NCI-H1694 (cell line): ENCODE results near the gene PPM1H.

ENCODE experiments used
- DNase-seq: peaks from one replicate; lab custom pipeline; 2025; lab: John Stamatoyannopoulos, UW

Gene PPM1H

DNA sequence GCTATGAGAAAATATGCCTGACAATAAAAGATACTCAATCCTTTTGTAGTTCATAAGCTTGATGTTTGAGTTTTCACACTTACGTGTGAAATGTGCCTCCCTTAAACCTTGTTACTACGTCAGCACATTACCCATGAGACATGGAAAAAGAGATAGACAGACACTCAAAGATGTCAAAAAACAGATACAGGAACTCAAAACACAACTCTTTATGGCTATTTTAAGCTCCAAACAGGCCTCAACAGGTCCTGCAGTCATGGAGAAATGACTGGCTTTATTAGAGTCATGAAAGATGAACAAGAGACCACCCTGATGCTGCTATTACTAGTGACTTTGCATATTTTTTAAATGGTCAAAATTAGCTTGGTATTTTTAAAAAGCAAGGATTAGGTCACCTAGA lies 283.8 kb downstream of the PPM1H start:
- no peak for DNase-seq

DNA sequence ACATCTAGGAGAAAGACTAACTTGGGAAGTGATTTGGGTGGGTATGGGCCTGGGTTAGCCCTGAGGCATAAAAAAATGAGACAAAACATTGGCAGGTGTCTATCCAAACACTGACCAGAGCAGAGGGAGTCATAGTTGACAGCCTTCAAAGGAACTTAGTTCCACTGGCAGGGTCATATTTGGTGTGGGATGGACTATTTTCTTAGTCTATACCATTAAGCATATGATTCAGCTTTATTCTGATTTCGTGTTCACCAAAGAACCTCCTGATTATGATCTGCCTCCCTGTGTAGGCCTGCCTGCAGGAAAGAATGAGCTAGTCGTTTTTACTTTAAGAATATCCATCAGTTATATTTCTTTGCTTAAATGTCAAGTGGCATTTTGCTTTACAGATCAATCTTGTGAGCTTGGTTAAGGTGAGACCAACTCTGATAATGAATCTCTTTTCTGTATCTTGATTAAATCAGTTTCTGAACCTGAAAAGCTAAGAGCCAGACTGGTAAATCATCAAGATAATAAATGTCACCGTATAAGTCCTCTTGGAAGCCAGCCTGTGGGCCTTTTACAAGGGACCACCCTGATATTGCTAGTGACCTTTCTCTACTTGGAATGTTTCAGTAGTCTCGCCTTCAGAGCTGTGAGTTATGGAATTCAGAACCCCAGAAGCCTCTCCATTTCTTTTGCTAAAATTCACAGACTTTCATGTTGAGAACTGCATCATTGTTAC lies 285.4 kb downstream of the PPM1H start:
- DNase-seq = no peak

DNA sequence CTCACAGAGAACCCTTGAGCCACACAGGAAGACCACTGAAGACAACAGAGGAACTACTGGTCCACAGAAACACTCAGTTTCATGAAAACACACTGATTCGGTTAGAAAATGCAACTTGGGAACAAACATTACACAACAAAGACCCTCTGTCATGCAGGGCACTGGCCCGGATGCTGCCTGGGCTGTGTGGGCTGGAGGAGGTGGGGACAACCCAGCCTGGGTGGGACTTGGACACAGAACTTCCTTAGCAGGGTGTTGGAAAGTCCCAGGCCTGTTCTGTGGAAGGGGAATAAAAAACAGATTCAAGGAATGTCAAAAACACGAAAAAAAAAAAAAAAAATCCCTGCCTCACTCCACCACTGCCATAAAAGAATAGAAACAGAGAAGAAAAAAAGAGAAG lies 287.4 kb downstream of the PPM1H start:
- no peak for DNase-seq

DNA sequence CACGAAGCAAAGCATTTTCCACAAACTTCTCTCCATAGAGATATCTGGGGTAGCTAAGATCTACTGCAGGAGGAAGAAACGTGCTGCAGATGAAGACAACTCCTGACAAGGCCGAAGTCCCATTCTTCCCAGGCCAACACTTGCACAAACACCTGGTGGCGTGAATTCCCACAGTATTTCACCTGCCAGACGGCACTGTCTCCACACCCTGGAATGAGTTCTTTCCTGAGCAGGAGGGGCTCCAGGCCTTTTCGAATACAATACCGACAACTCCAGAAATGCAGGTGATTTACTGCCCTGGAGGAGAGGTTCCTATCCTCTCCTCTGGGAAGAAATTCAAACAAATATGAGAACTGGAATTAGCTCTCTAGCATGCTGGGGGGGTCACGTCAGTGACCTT lies 288.4 kb downstream of the PPM1H start:
- no peak for DNase-seq

DNA sequence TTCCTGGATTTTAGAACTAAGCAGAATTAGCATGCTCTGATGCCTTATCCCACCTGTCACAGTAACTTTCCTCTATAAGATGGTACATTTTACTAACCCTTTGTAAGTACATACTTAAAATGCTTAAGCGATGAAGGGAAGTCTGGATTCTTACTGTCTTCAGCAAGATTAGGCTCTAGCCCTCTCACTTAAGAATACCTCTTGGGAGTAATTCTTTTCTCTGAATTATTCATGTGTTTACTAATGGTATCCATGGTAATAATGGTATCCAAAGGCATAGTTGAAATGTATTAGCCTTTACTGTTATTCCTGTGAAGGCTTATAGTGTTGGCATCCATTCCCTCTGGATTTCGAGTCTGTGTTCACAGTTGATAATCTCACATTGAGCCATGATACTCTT lies 291.5 kb downstream of the PPM1H start:
- DNase-seq = no peak

DNA sequence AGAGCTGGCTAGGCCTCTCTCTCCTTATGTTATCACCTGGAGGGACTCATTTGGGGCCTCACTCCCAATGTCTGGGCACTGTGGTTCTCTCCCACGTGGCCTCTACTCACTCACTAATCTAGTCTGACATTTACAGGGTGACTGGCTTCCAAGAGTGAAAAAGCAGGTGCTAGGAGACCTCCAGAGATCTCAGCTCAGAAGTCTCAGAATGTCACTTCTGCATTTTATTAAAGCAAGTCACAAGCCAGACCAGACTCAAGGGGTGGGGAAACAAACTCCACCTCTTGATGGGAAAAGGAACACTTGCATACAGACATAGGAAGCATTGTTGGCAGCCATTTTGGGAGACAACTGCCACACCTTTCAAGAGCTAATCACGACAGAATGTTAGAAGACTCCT lies 292.5 kb downstream of the PPM1H start:
- DNase-seq = no peak

DNA sequence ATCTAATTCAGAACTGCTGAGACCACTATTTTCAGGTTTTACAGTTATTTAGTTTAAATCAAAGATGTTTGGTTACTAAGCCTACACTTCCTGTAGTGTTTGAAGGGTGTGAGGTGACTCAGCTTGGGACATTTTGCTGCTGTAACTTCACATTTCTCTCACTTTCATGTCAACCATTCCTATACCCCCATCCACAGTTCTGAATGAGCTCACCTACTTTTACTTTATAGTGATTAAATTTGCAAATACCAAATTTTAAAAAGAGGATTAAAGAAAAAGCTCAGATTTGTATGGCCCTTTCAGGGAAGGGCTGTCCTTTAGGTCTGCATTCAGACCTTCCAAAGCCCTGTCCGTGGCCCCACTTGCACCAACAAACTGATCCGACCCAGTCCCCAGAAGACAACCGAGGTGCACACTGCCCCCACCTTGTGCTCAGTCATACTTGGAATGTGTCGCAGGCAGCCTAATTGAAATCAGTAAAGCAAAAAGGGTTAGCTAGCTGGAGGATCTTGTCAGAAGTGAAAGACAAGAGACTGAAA lies 294.0 kb downstream of the PPM1H start:
- DNase-seq = no peak

DNA sequence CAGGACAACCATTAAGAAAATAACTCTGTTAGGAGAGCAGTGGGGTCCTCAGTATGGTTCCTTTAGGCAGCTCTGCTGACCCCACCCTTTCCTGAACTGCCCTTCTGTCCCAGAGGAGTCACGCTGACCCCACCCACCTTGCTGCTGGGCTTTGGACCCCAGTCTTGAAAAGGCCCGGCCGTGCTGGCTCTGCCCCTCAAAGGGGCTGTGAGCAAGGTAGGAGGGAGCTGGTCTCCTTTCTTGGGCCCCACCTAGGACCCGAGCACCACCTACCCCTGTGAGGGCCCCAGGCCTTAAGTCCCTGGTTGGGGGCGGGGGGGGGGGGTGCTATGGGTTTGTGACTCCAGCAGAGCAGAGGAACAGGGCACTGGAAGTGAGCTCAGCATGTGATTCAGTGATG lies 297.3 kb downstream of the PPM1H start:
- DNase-seq = no peak

DNA sequence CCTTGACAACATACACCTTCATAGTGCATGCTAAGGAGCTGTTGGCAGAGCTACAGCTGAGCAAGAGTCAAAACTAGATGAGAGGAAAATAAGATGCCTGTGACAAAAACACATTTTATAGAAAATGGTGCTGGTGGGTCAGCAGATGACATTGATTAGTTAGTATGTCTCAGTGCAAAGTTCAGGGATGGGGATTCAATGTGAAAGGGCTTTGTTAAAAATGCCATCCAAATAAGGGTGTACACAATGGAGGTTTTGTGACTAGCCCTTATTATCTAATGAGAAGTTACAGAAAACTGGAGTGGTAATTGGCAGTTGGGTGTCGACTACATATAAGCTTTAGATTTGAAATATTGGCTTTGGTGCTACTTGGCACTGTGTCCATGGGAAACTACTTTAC lies 299.3 kb downstream of the PPM1H start:
- DNase-seq = no peak

DNA sequence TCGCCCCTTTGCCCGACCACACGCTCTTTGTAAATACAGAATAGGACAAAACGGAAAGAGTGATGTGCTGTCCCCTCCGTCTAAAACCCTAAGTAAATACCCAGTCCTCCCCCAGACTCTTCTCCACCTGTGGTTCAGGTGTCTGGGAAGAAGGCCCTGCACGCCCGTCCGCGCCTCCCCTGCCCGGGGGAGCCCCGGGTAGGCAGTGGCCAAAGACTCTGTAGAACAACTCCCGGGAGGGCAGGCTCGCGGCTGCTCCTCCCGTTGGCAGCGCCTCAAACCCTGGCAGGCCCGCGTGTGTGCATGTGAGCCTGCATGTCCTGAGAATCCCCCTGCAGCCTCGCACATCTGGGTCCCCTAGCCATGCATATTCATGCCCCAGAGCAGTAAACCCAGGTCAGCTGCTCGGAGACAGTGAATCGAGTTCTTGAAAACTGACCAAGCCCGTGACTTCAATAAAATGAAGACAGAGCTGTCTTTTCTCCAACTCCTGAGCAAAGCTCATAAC lies 302.5 kb downstream of the PPM1H start:
- DNase-seq = no peak

DNA sequence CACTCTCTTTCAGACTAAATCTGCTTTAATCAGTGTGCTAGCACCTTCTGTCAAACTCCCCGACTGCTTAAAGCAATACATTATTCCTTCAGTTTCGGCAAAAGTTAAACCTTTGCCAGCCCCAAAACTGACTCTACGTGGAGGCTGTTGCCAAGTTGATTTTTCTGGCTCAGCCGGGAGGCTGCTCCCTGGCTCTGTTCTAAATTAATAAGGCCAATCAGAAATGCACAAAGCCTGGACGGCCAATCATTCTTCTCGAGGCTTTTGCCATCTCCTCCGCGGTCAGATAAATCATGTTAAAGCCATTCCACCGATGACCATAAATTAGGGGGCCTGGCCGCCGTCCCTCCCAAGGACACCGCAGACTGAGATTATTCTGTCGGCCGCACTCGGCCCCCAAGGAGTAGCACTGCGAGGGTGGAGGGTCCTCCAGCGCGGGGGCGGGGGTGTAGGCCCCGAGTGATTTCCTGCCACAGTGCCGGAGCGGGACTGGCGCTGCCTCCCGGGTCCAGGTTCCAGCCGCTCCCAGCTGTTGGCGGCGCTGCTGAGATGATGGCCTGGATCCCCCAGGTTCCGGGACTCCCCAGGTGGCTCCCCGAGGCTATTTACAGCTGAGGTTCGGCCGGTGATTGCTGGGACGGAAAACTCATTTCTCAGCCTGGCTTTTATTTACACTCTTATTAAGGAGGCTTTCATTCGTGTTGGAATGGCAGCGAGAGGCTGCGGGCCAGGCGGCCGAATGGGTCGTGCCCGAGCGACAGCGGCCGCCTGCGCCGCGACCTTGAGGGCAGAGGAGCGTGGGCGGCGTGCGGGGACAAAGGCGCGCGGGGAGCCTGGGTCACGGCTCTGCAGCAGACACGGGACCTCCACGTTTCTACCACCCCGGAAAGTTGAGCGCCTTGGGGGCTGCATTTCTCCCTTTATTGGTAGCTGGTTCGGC lies 303.2 kb downstream of the PPM1H start:
- no peak for DNase-seq

DNA sequence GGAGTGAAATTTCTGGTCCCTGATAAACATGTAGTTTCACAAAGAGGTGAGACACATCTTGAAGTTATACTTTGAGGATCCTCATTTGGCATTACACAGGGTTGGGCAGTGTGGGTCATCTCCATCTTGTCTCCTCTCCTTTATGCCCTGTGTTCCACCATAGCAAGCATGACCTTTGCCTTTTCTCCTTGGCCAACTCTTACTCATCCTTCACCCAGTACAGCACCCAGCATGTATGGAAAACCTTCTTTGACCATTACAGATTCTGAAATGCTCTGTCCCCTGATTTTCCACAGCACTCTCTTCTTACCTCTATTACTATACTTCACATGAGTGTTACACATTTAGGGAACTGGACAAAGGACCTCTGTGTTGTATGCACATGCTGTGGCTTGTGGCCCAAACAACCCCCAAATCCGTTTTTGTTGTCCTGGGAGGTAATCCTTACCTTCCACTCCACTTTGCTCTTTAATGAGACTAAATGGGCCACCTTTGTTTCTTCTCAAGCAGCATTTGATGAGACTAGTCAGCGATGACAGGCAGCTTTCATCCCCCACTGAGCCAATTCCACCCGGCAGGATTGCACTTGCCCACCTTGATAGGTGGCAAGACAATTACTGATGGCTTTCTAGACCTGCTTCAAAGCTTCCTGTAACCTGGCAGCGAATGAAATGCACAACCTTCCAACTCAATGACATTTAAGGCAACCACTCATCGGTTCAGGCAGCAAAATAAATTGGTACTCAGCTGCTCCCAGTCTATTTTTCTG lies 304.8 kb downstream of the PPM1H start:
- DNase-seq = no peak

DNA sequence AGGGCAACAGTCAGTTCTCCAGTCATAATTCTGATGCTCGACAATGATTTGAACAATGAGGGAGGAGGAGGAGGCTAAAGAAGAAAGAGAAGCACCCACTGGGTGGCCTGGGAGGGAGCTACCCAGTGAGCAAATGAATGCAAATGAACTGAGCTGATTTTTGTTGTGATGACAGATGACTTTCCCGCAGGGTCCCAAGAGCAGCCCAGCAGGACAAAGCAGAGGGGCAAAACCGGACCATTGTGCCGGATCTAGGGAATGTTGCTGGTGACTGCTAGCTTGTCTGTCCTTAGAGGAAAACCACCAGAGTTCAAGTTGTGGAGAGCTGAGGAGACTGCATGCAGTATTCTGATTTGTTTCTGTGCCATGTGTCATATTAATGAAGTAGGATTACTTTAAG lies 305.5 kb downstream of the PPM1H start:
- no peak for DNase-seq

DNA sequence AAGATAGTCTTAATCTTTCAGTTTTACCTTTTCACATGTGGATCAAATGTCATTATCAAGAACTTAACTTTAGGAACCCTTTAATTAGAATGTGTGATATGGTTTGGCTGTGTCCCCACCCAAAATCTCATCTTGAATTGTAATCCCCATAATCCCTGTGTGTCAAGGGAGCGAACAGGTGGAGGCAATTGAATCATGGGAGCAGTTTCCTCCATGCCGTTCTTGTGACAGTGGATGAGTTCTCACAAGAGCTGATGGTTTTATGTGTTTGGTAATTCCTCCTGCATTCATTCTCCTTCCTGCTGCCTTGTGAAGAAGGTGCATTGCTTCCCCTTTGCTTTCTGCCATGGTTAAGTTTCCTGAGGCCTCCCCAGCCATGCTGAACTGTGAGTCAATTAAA lies 307.8 kb downstream of the PPM1H start:
- DNase-seq = no peak

DNA sequence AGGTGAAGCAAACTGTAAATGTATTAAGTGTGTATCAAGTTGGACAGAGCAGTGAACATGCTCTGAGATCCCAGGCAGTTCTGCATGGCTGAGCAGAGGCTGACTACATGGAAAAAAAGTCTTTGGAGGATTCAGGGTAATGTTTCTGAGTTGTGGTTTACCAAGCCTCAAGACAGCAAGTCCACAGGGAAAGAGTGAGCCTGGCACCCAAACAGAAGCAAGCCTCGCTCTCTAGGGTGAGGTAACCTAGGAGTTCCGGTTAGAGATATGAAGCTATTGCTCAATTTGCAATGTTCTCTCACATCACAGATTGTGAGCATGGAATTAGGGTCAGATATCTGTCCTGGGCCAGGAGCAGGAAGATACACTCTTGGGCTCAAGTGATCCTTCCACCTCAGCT lies 309.7 kb downstream of the PPM1H start:
- DNase-seq = no peak

DNA sequence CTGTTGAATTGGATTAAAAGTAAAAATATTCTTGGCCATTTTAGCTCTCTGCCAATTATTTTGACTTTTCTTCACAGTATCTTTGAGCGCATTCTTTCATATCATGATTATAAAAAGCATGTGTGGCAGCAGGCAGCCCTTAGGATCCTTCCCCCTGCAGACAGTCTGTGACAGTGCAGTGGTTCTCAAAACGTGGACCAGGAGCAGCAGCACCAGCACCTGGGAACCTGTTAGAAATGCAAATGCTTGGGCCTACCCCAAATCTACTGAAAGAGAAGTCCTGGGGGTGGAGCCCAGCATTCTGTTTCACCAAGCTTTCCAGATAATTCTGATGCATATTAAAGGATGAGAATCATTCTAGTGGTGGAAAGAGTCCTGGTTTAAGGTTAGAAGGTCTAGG lies 312.8 kb downstream of the PPM1H start:
- DNase-seq = no peak

DNA sequence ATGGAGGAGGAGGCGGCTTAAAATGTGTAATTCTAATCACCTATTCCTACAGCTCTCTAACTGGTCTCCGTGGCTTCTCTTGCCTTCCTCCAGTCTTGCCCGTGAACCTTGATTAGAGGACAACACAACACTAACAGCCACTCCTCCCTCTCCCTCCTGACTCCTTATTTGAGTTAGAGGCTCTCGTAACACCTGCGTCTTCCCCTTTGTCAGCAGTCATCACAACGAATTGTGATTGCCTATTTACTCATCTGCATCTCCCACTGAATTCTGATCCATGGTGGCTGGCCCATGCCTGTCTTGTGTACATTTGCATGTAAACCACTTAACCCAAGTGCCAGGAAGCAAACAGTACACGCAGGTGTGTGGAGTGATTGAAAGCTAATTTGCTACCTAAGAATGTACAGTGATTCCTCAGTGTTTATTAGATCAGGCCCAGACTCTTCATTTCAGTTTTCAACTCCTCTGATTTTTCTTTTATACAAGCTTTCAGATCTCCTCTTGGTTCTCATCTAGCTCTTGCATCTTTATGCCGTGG lies 313.8 kb downstream of the PPM1H start:
- DNase-seq = no peak

DNA sequence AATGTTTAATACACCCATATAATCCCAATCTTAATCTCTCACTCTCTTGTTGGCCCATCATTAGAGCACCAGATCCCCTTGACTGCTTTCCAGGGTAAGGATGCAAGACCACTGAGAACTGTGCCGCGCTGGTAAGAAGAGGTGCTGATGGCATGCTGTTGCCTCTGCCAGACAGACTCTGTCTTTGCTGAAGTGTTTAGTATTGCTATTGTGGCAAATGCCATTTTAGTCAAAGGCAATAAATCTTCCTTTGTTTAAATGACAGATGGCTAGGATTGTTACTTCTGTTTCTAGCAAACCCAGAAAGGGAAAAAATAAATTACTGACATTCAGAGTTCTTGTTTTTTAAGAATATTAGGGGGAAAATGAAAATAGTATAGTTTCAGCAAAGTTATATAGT lies 316.0 kb downstream of the PPM1H start:
- no peak for DNase-seq

DNA sequence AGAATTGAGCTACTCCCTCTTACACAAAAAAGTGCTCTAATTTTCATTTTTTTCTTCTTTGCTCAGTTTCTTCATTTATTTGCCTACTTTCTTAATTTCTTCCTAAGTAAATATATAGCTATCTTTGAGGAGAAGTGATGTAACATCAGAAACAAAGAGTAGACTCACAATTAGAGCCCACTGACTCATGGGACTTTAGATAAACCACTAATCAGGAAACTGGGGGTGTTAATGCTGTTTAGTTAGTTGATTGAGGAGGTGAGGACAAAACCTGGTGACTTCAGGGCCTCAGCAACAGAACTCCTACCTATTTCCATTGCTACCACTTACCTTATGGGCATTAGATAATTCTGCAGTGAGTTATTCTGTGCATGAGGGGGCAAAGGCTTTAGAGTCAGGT lies 316.6 kb downstream of the PPM1H start:
- no peak for DNase-seq

DNA sequence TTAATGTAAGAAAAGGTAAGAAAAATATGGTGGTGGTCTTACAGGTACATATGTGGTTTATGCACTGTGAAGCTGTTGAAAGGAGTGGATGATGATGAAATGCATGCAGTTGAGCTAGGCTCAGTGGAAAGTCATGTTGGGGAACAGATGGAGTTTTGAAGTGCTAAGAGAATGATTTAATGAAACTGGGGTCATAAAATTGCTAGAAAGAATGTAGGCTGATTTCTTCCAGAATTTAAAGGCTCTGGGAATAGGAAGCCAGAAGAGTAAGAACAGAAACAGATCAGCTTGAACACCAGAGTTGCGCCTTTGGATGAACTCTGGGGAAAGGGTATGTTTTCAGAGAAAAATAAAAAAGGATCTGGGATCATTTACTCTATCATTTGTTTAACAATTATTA lies 321.9 kb downstream of the PPM1H start:
- DNase-seq = no peak

DNA sequence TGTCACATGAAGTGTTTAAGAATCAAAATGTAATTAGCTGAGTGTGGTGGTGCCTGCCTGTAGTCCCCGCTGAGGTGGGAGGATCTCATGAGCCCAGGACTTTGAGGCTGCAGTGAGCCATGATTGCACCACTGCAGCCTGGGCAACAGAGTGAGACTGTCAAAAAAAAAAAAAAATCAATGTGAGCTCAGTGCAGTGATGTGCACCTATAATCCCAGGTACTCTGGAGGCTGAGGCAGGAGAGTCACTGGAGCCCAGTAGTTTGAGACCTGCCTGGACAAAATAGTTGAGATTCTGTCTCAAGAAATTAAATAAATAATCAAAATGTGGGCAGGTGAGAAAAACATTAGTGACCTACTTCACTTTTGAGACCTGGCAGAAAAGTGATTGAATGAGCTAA lies 328.3 kb downstream of the PPM1H start:
- no peak for DNase-seq

DNA sequence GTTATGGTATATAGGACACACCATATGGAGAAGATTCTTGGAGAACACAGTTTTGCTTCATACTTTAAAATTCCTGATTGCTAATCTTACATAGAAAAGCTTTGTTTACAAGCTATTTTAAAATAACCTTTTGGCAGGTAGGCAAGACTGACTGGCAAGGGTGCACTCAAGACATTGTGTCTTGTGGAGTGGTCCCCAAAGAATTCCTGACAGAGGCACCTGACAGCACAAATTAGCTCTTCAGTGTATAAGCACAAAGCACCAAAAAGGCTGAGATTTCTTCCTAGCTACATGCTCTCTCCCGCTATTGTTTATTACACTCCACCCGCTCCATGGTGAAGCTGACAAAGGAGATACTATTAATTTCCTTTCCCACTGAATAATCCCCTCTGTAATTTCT lies 329.0 kb downstream of the PPM1H start:
- no peak for DNase-seq
